Measurements from ENCODE around the gene THEMIS.
"Not testable (repeated sequence)": the region's sequence is repeated elsewhere in the genome, so short reads cannot be mapped to it uniquely, and the experiment has no call there.

THEMIS gene

GRCh38 chr6:127900935-127901334 lies at the start of gene THEMIS:
TSS of gene THEMIS (minus strand) at chr6:127901058. CDS start at chr6:127900932, 126 bp downstream.
- Mint-ChIP-seq H3K4me1 (peaks cover 56% of the 10 kb centered on the region), H3K4me3 (peak within 1 kb of the TSS; percentile 86), H3K27ac (peak within 1 kb of the TSS; percentile 91), H3K9me3 (no peaks in the 10 kb centered on the region), H3K27me3 (no peaks in the 10 kb centered on the region), H3K36me3 (ENCODE audit: low read depth) (peaks cover 4% of the 10 kb centered on the region)
- DNase-seq = peak; percentile 48
- ATAC-seq = peak; percentile 56

GRCh38 chr6:127949251-127949650 lies 48.4 kb upstream of the THEMIS start:
- peaks cover 21% of the 10 kb centered on the region for H3K9me3 Mint-ChIP-seq
- H3K27ac Mint-ChIP-seq = no peak overlapping the region
- peaks cover 67% of the 10 kb centered on the region for H3K4me1 Mint-ChIP-seq
- H3K4me3 Mint-ChIP-seq = no peak overlapping the region
- H3K36me3 Mint-ChIP-seq (ENCODE audit: low read depth) = peaks cover 18% of the 10 kb centered on the region
- DNase-seq (no peak), ATAC-seq (no peak)
- no peaks in the 10 kb centered on the region for H3K27me3 Mint-ChIP-seq

GRCh38 chr6:127946388-127946787 lies 45.5 kb upstream of the THEMIS start:
- DNase-seq = no peak
- ATAC-seq = peak; percentile 23
- peak overlapping the region; percentile 67 for H3K27ac Mint-ChIP-seq

GRCh38 chr6:127945434-127946097 lies 44.7 kb upstream of the THEMIS start:
- Mint-ChIP-seq H3K27ac (peak overlapping the region; percentile 67), H3K4me1 (peaks cover 50% of the 10 kb centered on the region), H3K27me3 (no peaks in the 10 kb centered on the region), H3K4me3 (no peak overlapping the region), H3K36me3 (ENCODE audit: low read depth) (peaks cover 18% of the 10 kb centered on the region), H3K9me3 (peaks cover 21% of the 10 kb centered on the region)
- DNase-seq (no peak), ATAC-seq (peak; percentile 58)

More at GRCh38 chr6:127946388-127946787, 45.5 kb upstream of the THEMIS start:
- Mint-ChIP-seq H3K36me3 (ENCODE audit: low read depth) (peaks cover 18% of the 10 kb centered on the region), H3K4me3 (no peak overlapping the region), H3K4me1 (peaks cover 58% of the 10 kb centered on the region), H3K27me3 (no peaks in the 10 kb centered on the region), H3K9me3 (peaks cover 21% of the 10 kb centered on the region)

- Mint-ChIP-seq H3K4me1 (peaks cover 62% of the 10 kb centered on the region), H3K4me3 (no peak overlapping the region), H3K36me3 (ENCODE audit: low read depth) (peaks cover 6% of the 10 kb centered on the region), H3K27me3 (no peaks in the 10 kb centered on the region), H3K27ac (no peak overlapping the region), H3K9me3 (peaks cover 5% of the 10 kb centered on the region)
- ATAC-seq = no peak
- DNase-seq = no peak
Measured at GRCh38 chr6:127941228-127941627, 40.4 kb upstream of the THEMIS start.

- Mint-ChIP-seq H3K27me3 (no peaks in the 10 kb centered on the region), H3K27ac (peak overlapping the region; percentile 71), H3K9me3 (no peaks in the 10 kb centered on the region), H3K4me1 (peaks cover 55% of the 10 kb centered on the region), H3K4me3 (peak overlapping the region; percentile 12), H3K36me3 (ENCODE audit: low read depth) (peaks cover 2% of the 10 kb centered on the region)
- no peak for ATAC-seq
- DNase-seq = no peak
Measured at GRCh38 chr6:127939442-127940066, 38.7 kb upstream of the THEMIS start.

- H3K27me3 Mint-ChIP-seq = no peaks in the 10 kb centered on the region
- peaks cover 2% of the 10 kb centered on the region for H3K36me3 Mint-ChIP-seq (ENCODE audit: low read depth)
- peaks cover 58% of the 10 kb centered on the region for H3K4me1 Mint-ChIP-seq
- peak overlapping the region; percentile 71 for H3K27ac Mint-ChIP-seq
- H3K9me3 Mint-ChIP-seq = no peaks in the 10 kb centered on the region
- DNase-seq (no peak), ATAC-seq (no peak)
- H3K4me3 Mint-ChIP-seq = no peak overlapping the region
Measured at GRCh38 chr6:127938701-127939100, 37.8 kb upstream of the THEMIS start.

- peak overlapping the region; percentile 71 for H3K27ac Mint-ChIP-seq
- no peak for DNase-seq
- no peak overlapping the region for H3K4me3 Mint-ChIP-seq
- peaks cover 7% of the 10 kb centered on the region for H3K9me3 Mint-ChIP-seq
- no peaks in the 10 kb centered on the region for H3K27me3 Mint-ChIP-seq
- peaks cover 10% of the 10 kb centered on the region for H3K36me3 Mint-ChIP-seq (ENCODE audit: low read depth)
- ATAC-seq = no peak
- H3K4me1 Mint-ChIP-seq = peaks cover 66% of the 10 kb centered on the region
Measured at GRCh38 chr6:127937747-127938146, 36.9 kb upstream of the THEMIS start.

- Mint-ChIP-seq H3K4me1 (peaks cover 62% of the 10 kb centered on the region), H3K27ac (no peak overlapping the region)
- no peak for ATAC-seq
Measured at GRCh38 chr6:127937102-127937501, 36.2 kb upstream of the THEMIS start.

GRCh38 chr6:127934956-127935355 lies 34.1 kb upstream of the THEMIS start:
- peaks cover 60% of the 10 kb centered on the region for H3K4me1 Mint-ChIP-seq
- no peak for ATAC-seq

More at GRCh38 chr6:127937102-127937501, 36.2 kb upstream of the THEMIS start:
- H3K27me3 Mint-ChIP-seq = no peaks in the 10 kb centered on the region
- H3K9me3 Mint-ChIP-seq = peaks cover 10% of the 10 kb centered on the region
- H3K36me3 Mint-ChIP-seq (ENCODE audit: low read depth) = peaks cover 11% of the 10 kb centered on the region
- no peak overlapping the region for H3K4me3 Mint-ChIP-seq
- no peak for DNase-seq

GRCh38 chr6:127933852-127934840 lies 33.3 kb upstream of the THEMIS start:
- Mint-ChIP-seq H3K9me3 (peaks cover 10% of the 10 kb centered on the region), H3K27me3 (no peaks in the 10 kb centered on the region), H3K36me3 (ENCODE audit: low read depth) (peaks cover 15% of the 10 kb centered on the region), H3K4me1 (peaks cover 52% of the 10 kb centered on the region), H3K27ac (peak overlapping the region; percentile 93), H3K4me3 (peak overlapping the region; percentile 68)
- DNase-seq (no peak), ATAC-seq (peak; percentile 83)

More at GRCh38 chr6:127934956-127935355, 34.1 kb upstream of the THEMIS start:
- peaks cover 15% of the 10 kb centered on the region for H3K36me3 Mint-ChIP-seq (ENCODE audit: low read depth)
- H3K9me3 Mint-ChIP-seq = peaks cover 10% of the 10 kb centered on the region
- no peak for DNase-seq
- H3K27me3 Mint-ChIP-seq = no peaks in the 10 kb centered on the region
- H3K27ac Mint-ChIP-seq = peak overlapping the region; percentile 93
- H3K4me3 Mint-ChIP-seq = peak overlapping the region; percentile 68

- H3K27me3 Mint-ChIP-seq = no peaks in the 10 kb centered on the region
- H3K36me3 Mint-ChIP-seq (ENCODE audit: low read depth) = peaks cover 16% of the 10 kb centered on the region
- H3K27ac Mint-ChIP-seq = peak overlapping the region; percentile 55
- ATAC-seq (peak; percentile 57), DNase-seq (no peak)
- H3K4me3 Mint-ChIP-seq = no peak overlapping the region
- H3K4me1 Mint-ChIP-seq = peaks cover 42% of the 10 kb centered on the region
- H3K9me3 Mint-ChIP-seq = peaks cover 16% of the 10 kb centered on the region
Measured at GRCh38 chr6:127933137-127933536, 32.3 kb upstream of the THEMIS start.

GRCh38 chr6:127932708-127933107 lies 31.9 kb upstream of the THEMIS start:
- H3K9me3 Mint-ChIP-seq = peaks cover 16% of the 10 kb centered on the region
- no peaks in the 10 kb centered on the region for H3K27me3 Mint-ChIP-seq
- no peak for ATAC-seq
- no peak overlapping the region for H3K4me3 Mint-ChIP-seq
- H3K27ac Mint-ChIP-seq = peak overlapping the region; percentile 5
- peaks cover 38% of the 10 kb centered on the region for H3K4me1 Mint-ChIP-seq
- DNase-seq = no peak
- H3K36me3 Mint-ChIP-seq (ENCODE audit: low read depth) = peaks cover 16% of the 10 kb centered on the region

GRCh38 chr6:127926441-127926840 lies 25.6 kb upstream of the THEMIS start:
- Mint-ChIP-seq H3K36me3 (ENCODE audit: low read depth) (peaks cover 22% of the 10 kb centered on the region), H3K9me3 (peaks cover 23% of the 10 kb centered on the region), H3K4me1 (peaks cover 41% of the 10 kb centered on the region)
- H3K27ac Mint-ChIP-seq, DNase-seq, H3K4me3 Mint-ChIP-seq, ATAC-seq, H3K27me3 Mint-ChIP-seq: not testable (repeated sequence)
